GM23338 (cell line): Measurements from ENCODE around the gene DMRTC1. TPM values are rescaled to one million over a fixed set of nuclear protein-coding genes. Genes with fewer than 3 reads are reported as not detected.
"Not testable (repeated sequence)": the region's sequence is repeated elsewhere in the genome, so short reads cannot be mapped to it uniquely, and the experiment has no call there.

Source experiments
- ATAC-seq: fragments of 200-7000 bp; cut with Tn5 transposase; 3 replicates; pipeline ENCODE4 v1.9.1; 2020
- DNase-seq: peaks from one replicate; pipeline ENCODE4 v3.0.0-alpha.2; 2015; ENCODE audit warnings: low spot score
- H2AFZ ChIP-seq: fragments of 200-600 bp; sonication (generic); 2 replicates; pipeline ENCODE4 v1.8.0; 2016; ENCODE audit warnings: antibody characterized with exemption, mild to moderate bottlenecking, moderate library complexity
- H3F3A ChIP-seq: fragments of 200-600 bp; sonication (generic); replicated peaks from 2 replicates; pipeline ENCODE4 v1.8.0; 2017; ENCODE audit warnings: antibody characterized with exemption, mixed run types, low read depth
- H3K27ac ChIP-seq: fragments of 200-600 bp; sonication (generic); 2 replicates; pipeline ENCODE4 v1.6.1; 2016; ENCODE audit warnings: low read depth
- H3K27me3 ChIP-seq: fragments of 200-600 bp; sonication (generic); 2 replicates; pipeline ENCODE4 v1.8.0; 2016; ENCODE audit warnings: mild to moderate bottlenecking, mixed run types, moderate library complexity; ENCODE audit not compliant: insufficient read depth
- H3K36me3 ChIP-seq: fragments of 200-600 bp; sonication (generic); 2 replicates; pipeline ENCODE4 v1.8.0; 2016; ENCODE audit warnings: mild to moderate bottlenecking; ENCODE audit not compliant: insufficient read depth
- H3K4me1 ChIP-seq: fragments of 200-600 bp; sonication (generic); 2 replicates; pipeline ENCODE4 v1.8.0; 2016; ENCODE audit warnings: mild to moderate bottlenecking, moderate library complexity; ENCODE audit not compliant: insufficient read depth
- H3K4me2 ChIP-seq: fragments of 200-600 bp; sonication (generic); 2 replicates; pipeline ENCODE4 v1.7.1; 2017; ENCODE audit warnings: mixed run types
- H3K4me3 ChIP-seq: fragments of 200-600 bp; sonication (generic); 2 replicates; pipeline ENCODE4 v1.6.1; 2016; ENCODE audit warnings: mixed run types
- H3K79me2 ChIP-seq: fragments of 200-600 bp; sonication (generic); replicated peaks from 2 replicates; pipeline ENCODE4 v1.8.0; 2017; ENCODE audit warnings: mild to moderate bottlenecking; ENCODE audit not compliant: insufficient read depth
- H3K9me2 ChIP-seq: fragments of 200-600 bp; sonication (generic); 2 replicates; pipeline ENCODE4 v1.8.0; 2017; ENCODE audit not compliant: insufficient read depth
- H4K20me1 ChIP-seq: fragments of 200-600 bp; sonication (generic); replicated peaks from 2 replicates; pipeline ENCODE4 v1.8.0; 2017; ENCODE audit warnings: mild to moderate bottlenecking; ENCODE audit not compliant: insufficient read depth
- H3K27ac Mint-ChIP-seq: 2 replicates; pipeline ENCODE4 v1.8.0; 2020; ENCODE audit warnings: inconsistent platforms, mild to moderate bottlenecking, moderate library complexity, mixed read lengths
- H3K27me3 Mint-ChIP-seq: 3 replicates; pipeline ENCODE4 v1.8.0; 2022; ENCODE audit warnings: low read depth, mild to moderate bottlenecking, moderate library complexity, mixed read lengths, inconsistent platforms; ENCODE audit not compliant: insufficient read depth, poor library complexity
- H3K36me3 Mint-ChIP-seq: 3 replicates; pipeline ENCODE4 v1.8.0; 2021; ENCODE audit warnings: low read depth, mild to moderate bottlenecking, inconsistent platforms, moderate library complexity, mixed read lengths
- H3K4me1 Mint-ChIP-seq: 3 replicates; pipeline ENCODE4 v1.8.0; 2020; ENCODE audit warnings: mild to moderate bottlenecking, inconsistent platforms, mixed read lengths
- H3K4me3 Mint-ChIP-seq: 3 replicates; pipeline ENCODE4 v1.8.0; 2021; ENCODE audit warnings: moderate library complexity, mild to moderate bottlenecking, inconsistent platforms, mixed read lengths
- H3K9me3 Mint-ChIP-seq: 3 replicates; pipeline ENCODE4 v1.8.0; 2020; ENCODE audit warnings: moderate library complexity, mild to moderate bottlenecking, inconsistent platforms, mixed read lengths
- polyA plus RNA-seq: library from polyadenylated mRNA; unstranded; fragments of >200 nt; fragmentation: Nextera tagmentation; extraction: Ambion mirVana; gene quantifications from 2 replicates; pipeline ENCODE4 v1.2.1, GENCODE V29; 2016
- total RNA-seq: library from RNA; depleted of rRNA; stranded (reverse); fragments of >200 nt; shearing (Covaris generic); gene quantifications from 2 replicates; pipeline ENCODE4 v1.2.3, GENCODE V29; 2014

DMRTC1 gene
- total and polyA plus RNA-seq, 2 experiments from 2014 or later = not detected

DNA sequence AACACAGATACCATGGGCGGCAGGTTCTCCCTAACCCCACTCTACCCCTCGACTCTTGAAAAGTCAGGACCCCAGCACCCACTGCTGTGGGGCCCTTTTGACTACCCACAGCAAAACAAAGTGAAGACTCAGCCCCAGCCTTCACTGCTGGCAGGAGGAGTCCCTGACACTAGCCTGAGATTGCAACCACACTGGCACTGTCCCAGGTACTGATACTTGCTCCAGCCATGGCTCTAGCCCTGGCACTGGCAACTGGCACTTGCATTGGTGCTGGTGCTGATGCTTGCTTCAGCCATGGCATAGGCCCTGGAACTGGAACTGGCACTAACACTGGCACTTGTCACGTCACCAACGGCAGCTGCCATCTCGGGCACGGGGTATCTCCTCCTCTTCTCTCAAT lies 1.4 kb downstream of the DMRTC1 start:
- H3F3A ChIP-seq, H3K9me3 Mint-ChIP-seq, H4K20me1 ChIP-seq, H3K4me1 ChIP-seq, H3K4me3 Mint-ChIP-seq, H3K27ac ChIP-seq, H3K36me3 ChIP-seq, H2AFZ ChIP-seq, H3K27me3 Mint-ChIP-seq, DNase-seq, H3K4me3 ChIP-seq, H3K27me3 ChIP-seq, H3K36me3 Mint-ChIP-seq, H3K4me1 Mint-ChIP-seq, H3K27ac Mint-ChIP-seq, H3K79me2 ChIP-seq, H3K9me2 ChIP-seq, H3K4me2 ChIP-seq: not testable (repeated sequence)
- peak; percentile 20 for ATAC-seq

DNA sequence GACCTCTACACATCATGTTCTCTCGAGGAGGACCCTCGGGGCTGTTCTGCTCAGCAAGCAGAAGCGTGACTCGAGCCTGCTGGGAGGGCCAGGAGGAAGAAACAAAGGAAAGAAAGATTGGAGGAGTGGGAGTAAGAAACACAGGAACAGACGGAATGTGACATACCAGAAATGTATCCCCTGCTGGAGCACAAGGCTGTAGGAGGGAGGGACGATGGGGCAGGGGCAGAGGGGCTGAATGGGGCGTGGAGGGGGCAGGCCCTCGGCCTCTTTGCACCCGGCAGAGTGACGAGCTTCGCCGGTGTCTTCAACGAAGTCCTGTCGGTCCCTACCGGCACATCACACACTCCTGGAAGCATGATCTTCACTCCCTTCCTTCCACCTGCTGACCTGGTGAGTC lies 5.7 kb downstream of the DMRTC1 start, which contains the start of gene FAM236A:
TSS of gene FAM236A (plus strand) at position 301 of the 400 bp plus-strand sequence. CDS start at position 358, 57 bp downstream.
- not testable (repeated sequence) for H3F3A ChIP-seq, ATAC-seq, H3K9me2 ChIP-seq, H3K4me3 ChIP-seq, H3K4me1 ChIP-seq, H3K36me3 ChIP-seq, H3K4me2 ChIP-seq, DNase-seq, H3K79me2 ChIP-seq, H3K27me3 Mint-ChIP-seq, H3K27me3 ChIP-seq, H4K20me1 ChIP-seq, H3K36me3 Mint-ChIP-seq, H3K4me3 Mint-ChIP-seq, H2AFZ ChIP-seq, H3K4me1 Mint-ChIP-seq, H3K9me3 Mint-ChIP-seq, H3K27ac ChIP-seq, H3K27ac Mint-ChIP-seq

- not testable (repeated sequence) for H3K9me3 Mint-ChIP-seq, H3K27ac ChIP-seq, H3K27me3 Mint-ChIP-seq, H3K36me3 ChIP-seq, H3K4me2 ChIP-seq, H3K36me3 Mint-ChIP-seq, H3K9me2 ChIP-seq, H3K4me1 ChIP-seq, H2AFZ ChIP-seq, H3F3A ChIP-seq, H3K4me3 ChIP-seq, H4K20me1 ChIP-seq, H3K4me3 Mint-ChIP-seq, ATAC-seq, H3K4me1 Mint-ChIP-seq, H3K27ac Mint-ChIP-seq, H3K79me2 ChIP-seq, DNase-seq, H3K27me3 ChIP-seq
Measured at GRCh38 chrX:72936882-72937455, 6.7 kb downstream of the DMRTC1 start.

GRCh38 chrX:72936455-72936854 lies 7.2 kb downstream of the DMRTC1 start:
- H4K20me1 ChIP-seq, H3K4me3 Mint-ChIP-seq, H3K4me2 ChIP-seq, H3K79me2 ChIP-seq, H3K4me1 ChIP-seq, H3K9me3 Mint-ChIP-seq, H2AFZ ChIP-seq, H3K36me3 Mint-ChIP-seq, H3K27ac ChIP-seq, H3K9me2 ChIP-seq, H3K27me3 ChIP-seq, H3F3A ChIP-seq, H3K27me3 Mint-ChIP-seq, H3K4me1 Mint-ChIP-seq, H3K27ac Mint-ChIP-seq, DNase-seq, H3K4me3 ChIP-seq, H3K36me3 ChIP-seq: not testable (repeated sequence)
- ATAC-seq = peak; percentile 59; the same call in 2 of the 3 replicates

GRCh38 chrX:72932283-72932682 lies 11.4 kb downstream of the DMRTC1 start:
- H2AFZ ChIP-seq, H3K4me3 Mint-ChIP-seq, H3K9me2 ChIP-seq, H3K4me1 ChIP-seq, H3K4me1 Mint-ChIP-seq, H3F3A ChIP-seq, H3K4me2 ChIP-seq, DNase-seq, H3K4me3 ChIP-seq, H3K27me3 Mint-ChIP-seq, H3K9me3 Mint-ChIP-seq, H4K20me1 ChIP-seq, H3K36me3 ChIP-seq, H3K27ac ChIP-seq, H3K27me3 ChIP-seq, H3K27ac Mint-ChIP-seq, ATAC-seq, H3K36me3 Mint-ChIP-seq, H3K79me2 ChIP-seq: not testable (repeated sequence)

GRCh38 chrX:72916096-72916495 lies 27.5 kb downstream of the DMRTC1 start:
- not testable (repeated sequence) for H3F3A ChIP-seq, H3K4me1 Mint-ChIP-seq, H3K9me3 Mint-ChIP-seq, H3K4me3 Mint-ChIP-seq, H3K9me2 ChIP-seq, H3K4me2 ChIP-seq, H3K36me3 ChIP-seq, H3K27me3 Mint-ChIP-seq, H3K27ac ChIP-seq, H3K4me1 ChIP-seq, H3K79me2 ChIP-seq, H2AFZ ChIP-seq, H3K27me3 ChIP-seq, H3K27ac Mint-ChIP-seq, DNase-seq, H3K36me3 Mint-ChIP-seq, H4K20me1 ChIP-seq, H3K4me3 ChIP-seq, ATAC-seq

DNA sequence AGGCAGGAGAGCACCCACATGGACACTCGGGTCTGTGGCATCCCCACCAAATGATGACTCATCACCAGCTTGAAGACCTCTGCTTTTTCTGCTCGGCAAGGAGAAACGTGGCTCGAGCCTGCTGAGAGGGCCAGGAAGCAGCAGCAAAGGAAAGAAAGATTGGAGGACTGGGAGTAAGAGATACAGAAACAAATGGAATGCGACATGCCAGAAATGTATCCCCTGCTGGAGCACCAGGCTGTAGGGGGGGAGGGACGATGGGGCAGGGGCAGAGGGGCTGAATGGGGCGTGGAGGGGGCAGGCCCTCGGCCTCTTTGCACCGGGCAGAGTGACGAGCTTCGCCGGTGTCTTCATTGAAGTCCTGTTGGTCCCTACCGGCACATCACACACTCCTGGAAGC lies 31.3 kb downstream of the DMRTC1 start, which contains the start of gene FAM236C:
TSS of gene FAM236C (plus strand) at position 301 of the 400 bp plus-strand sequence. CDS start 100 bp downstream, outside the sequence.
- H3K4me3 Mint-ChIP-seq, H3K27me3 ChIP-seq, H3K36me3 ChIP-seq, DNase-seq, H3K4me1 ChIP-seq, H3K4me2 ChIP-seq, H3K9me3 Mint-ChIP-seq, H3K79me2 ChIP-seq, ATAC-seq, H4K20me1 ChIP-seq, H2AFZ ChIP-seq, H3K4me1 Mint-ChIP-seq, H3K27ac ChIP-seq, H3K27me3 Mint-ChIP-seq, H3F3A ChIP-seq, H3K9me2 ChIP-seq, H3K36me3 Mint-ChIP-seq, H3K4me3 ChIP-seq, H3K27ac Mint-ChIP-seq: not testable (repeated sequence)
